NOMO-1 treated with dmso at 0.1 percent for 144 hours (cell line): Measurements from ENCODE around the gene F8.
A peak's percentile ranks its signal among the peaks of the same experiment; 100 is the strongest.
"Not testable (repeated sequence)": the region's sequence is repeated elsewhere in the genome, so short reads cannot be mapped to it uniquely, and the experiment has no call there.

ENCODE experiments used
- DNase-seq: peaks from one replicate; lab custom pipeline; 2025; ENCODE audit not compliant: unreplicated experiment; lab: John Stamatoyannopoulos, UW

F8 gene

DNA sequence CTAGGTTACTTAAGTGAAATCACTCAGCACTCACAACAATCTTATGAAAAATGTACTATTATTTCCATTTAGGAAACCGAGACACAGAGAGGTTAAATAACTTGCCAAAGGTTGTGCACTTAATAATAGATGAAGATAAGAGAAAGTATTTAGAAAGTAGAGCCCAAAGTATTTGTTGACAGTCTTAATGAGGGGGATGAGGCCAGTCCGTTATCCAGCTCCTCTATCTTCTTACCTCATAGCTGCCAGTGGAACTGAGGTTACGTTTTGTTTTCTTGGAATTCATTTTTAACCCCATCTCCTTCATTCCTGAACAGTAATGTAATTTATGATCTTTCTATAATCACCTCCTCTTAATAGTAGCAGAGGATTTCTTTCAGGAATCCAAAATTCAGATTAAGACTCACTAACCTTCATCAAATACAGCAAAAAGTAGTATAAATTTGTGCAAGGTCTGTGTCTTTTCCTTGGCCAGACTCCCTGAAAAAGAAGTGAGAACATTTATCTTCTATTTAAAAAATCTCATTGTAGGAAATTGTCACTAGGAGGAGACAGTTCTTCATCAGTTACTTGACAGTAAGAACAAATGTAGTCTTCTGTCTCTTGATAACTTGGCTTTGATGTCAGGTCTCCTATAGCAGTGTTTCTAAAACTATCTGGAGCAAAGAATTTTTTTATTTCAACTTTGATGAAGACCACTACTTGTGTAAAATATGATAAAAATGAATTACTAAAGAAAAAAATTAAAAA lies 35.5 kb downstream of the F8 start:
- DNase-seq = no peak

DNA sequence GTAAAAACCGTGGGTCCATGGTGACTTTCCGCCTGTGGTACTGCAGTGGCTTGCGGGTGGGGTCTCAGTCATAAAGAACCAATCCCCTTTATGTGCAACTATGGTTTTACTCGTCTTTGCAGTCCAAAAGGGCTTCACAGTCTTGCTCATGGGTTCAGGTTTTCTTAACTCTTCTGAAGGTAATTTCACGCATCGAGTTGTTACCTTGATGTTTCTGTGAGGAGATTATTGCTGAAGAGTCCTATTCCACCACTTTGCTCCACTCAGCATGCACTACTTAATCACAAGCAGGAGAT lies 41.5 kb downstream of the F8 start:
- DNase-seq = no peak

DNA sequence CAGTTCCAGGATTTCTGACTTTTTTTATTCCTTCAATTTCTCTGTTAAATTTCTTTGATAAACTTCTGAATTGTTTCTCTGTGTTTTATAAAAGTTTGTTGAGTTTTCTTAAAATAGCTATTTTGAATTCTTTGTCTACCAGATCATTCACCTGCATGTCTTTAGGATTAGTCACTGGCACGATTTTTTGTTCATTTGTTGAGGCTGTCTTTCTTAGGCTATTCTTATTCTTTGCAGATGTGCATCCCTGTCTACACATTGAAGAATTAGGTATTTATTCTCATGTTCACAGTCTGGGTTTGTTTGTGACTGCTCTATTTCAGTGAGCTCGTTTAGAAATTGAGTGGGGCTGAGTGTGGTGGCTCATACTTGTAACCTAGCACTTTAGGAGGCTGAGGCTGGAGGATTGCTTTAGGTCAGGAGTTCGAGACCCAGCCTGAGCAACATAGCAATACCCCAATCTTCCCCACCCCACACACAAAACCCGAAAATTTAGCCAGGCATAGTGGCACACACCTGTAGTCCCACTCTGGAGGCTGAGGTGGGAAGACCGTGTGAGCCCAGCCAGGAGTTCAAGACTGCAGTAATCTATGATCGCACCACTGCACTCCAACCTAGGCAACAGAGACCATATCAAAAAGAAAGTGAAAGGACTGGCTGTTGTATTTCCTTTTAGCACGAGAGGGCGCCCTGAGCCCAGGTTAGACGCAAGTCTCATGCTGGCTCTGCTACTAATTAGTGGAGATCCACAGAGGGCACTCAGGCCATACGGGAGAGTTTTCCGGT lies 42.0 kb downstream of the F8 start:
- peak; percentile 71 for DNase-seq

DNA sequence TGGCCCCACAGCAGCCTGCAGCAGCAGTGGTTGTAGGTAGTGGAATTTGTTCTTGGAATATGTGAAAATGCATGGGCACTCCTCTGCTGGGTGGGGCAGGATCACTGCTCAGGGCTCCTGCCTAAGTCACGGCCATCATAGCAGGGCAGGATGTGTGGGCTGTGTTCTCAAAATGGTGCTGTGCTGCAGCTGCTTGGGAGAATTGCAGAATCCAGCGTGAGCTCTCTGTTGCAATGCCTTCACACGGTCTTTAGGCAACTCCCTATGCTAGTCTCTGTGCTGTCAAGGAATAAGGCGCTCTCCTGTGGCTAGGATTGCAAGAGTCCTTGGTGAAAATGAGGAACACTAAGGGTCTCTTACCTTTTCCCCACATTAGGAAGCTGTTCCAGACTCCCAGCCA lies 42.9 kb downstream of the F8 start:
- no peak for DNase-seq

DNA sequence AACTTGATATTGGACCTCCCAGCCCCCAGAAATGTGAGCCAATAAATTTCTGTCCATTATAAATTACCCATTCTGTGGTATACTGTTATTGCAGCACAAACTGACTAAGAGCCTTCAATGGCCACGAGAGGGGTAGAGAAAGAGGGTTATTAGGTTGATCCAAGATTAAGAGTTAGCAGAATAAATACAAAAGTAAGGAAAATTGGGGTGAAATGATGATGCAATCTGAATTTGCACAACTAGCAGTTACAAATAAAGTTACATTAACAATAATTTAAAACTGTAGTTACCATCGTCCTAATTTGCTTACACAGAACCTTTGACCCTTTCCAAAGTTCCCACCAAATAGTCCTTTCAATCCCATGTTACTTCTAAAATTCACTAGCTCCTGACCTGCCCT lies 54.2 kb downstream of the F8 start:
- no peak for DNase-seq

DNA sequence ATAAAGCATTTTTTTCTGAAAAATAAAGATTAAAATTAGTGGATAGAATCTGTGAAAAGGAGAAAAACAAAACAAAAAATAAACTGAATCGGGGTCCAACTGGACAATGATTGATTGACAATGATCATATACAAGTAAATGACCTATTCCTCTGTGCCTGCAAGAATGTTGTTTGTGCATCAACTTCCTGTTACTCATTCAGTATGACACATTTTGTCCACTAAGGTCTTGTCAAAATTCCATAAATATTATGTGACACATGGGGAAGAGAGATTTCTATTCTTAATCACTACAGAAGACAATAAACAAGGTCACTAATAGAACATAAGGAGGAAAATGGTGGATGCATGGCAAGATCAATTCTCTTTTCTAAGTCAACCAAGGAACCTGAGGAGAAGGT lies 54.9 kb downstream of the F8 start:
- no peak for DNase-seq

DNA sequence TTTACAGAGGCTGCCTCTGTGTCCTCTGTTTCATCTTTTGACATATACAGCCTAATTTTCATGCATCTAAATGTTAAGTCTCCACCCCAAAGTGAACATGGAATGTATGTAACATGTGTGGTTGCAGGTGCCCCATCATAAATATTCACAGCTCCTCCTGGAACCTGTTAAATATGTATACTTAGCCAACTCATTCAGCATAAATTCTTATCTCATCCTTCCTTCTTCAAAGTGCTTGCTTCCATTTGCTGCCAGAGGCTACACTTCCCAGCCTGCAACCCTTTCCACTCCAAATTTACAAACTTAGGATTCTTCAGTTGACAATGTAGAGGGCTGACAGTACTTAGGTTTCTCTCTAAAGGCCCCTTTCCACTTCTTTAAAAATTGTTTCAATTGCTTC lies 60.6 kb downstream of the F8 start:
- DNase-seq = no peak

DNA sequence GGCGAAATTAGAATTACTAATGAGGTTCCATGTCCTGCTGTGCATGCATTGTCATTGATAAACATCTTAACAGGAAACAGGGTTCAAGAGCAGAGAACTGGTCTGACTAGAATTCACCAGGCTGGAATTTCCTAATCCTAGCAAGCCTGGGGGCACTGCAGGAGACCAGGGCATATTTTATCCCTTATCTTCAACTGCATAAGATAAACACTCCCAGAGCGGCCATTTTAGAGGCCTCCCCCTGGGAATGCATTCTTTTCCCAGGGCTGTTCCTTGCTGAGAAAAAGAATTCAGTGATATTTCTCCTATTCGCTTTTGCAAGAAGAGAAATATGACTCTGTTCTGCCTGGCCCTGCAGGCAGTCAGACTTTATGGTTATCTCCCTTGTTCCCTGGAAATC lies 66.7 kb downstream of the F8 start:
- DNase-seq = not testable (repeated sequence)

DNA sequence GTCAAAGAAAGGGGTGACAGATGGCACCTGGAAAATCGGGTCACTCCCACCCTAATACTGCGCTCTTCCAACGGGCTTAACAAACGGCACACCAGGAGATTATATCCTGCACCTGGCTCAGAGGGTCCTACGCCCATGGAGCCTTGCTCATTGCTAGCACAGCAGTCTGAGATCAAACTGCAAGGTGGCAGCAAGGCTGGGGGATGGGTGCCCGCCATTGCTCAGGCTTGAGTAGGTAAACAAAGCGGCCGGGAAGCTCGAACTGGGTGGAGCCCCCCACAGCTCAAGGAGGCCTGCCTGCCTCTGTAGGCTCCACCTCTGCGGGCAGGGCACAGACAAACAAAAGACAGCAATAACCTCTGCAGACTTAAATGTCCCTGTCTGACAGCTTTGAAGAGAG lies 83.3 kb downstream of the F8 start:
- DNase-seq = not testable (repeated sequence)

DNA sequence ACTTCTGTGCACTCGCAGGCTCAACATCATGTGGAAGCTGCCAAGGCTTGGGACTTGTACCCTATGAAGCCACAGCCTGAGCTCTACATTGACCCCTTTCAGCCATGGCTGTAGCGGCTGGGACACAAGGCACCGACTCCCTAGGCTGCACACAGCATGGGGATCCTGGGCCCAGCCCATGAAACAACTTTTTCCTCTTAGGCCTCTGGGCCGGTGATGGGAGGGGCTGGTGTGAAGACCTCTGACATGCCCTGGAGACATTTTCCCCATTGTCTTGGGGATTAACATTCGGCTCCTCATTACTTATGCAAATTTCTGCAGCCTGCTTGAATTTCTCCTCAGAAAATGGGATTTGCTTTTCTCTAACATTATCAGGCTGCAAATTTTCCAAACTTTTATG lies 97.8 kb downstream of the F8 start:
- not testable (repeated sequence) for DNase-seq

DNA sequence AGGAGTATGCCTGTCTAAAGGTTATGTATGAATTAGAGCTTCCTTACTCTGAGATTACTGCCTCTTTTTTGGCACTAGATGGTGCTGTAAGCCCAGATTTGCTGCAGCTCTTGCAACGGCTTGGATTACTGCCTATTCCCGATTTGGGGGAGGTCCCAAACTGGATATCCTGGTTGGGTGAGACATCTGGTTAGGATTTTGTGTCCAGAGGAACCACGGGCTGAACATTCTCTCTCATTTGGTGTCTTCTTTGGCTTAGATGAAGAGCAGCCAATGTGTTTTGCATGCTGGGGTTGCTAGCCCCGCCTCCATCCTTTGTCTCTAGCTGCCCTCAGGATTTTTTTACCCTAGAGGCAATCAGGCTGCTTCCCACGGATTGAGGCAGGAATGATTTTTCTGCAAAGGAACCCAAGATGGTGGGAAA lies 104.5 kb downstream of the F8 start:
- DNase-seq = peak; percentile 4

DNA sequence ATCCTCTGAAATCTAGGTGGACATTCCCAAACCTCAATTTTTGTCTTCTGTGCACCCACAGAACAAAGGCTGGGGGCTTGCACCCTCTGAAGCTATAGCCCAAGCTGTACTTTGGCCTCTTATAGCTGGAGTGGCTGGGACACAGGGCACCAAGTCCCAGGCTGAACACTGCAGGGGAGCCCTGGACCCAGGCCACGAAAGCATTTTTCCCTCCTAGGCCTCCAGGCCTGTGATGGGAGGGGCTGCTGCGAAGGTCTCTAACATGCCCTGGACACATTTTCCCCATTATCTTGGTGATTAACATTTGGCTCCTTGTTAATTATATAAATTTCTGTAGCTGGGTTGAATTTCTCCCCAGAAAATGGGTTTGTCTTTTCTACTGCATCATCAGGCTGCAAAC lies 108.5 kb downstream of the F8 start:
- DNase-seq = no peak

DNA sequence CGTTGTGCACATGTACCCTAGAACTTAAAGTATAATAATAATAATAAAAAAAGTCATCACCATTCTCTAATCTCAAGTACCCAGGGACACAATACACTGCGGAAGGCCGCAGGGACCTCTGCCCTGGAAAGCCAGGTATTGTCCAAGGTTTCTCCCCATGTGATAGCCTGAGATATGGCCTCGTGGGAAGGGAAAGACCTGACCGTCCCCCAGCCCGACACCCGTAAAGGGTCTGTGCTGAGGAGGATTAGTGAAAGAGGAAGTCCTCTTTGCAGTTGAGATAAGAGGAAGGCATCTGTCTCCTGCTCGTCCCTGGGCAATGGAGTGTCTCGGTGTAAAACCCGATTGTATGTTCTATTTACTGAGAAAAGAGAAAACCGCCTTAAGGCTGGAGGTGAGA lies 112.0 kb downstream of the F8 start:
- not testable (repeated sequence) for DNase-seq

DNA sequence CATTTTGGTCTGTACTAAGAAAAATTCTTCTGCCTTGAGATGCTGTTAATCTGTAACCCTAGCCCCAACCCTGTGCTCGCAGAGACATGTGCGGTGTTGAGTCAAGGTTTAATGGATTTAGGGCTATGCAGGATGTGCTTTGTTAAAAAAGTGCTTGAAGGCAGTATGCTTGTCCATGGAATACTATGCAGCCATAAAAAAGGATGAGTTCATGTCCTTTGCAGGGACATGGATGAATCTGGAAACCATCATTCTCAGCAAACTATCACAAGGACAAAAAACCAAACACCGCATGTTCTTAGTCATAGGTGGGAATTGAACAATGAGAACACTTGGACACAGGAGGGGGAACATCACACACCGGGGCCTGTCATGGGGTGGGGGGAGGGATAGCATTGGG lies 112.5 kb downstream of the F8 start:
- not testable (repeated sequence) for DNase-seq

DNA sequence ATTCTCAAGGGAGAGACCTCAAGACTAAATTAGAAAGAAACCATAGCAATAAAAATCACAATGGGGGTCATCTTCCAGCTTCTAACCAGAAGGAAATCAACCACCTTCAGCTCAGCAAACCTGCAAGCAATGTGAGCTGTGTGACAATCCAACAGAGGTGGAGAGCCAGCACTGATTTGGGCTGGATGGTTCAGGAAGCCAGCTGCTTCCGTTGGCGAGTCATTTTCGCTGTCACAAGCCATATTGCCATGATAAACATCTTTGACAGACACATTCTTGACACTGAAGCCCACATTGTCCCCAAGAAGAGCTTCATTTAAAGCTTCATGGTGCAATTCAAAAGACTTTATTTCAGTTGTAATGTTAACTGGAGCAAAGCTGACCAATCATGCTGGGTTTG lies 113.7 kb downstream of the F8 start:
- no peak for DNase-seq

DNA sequence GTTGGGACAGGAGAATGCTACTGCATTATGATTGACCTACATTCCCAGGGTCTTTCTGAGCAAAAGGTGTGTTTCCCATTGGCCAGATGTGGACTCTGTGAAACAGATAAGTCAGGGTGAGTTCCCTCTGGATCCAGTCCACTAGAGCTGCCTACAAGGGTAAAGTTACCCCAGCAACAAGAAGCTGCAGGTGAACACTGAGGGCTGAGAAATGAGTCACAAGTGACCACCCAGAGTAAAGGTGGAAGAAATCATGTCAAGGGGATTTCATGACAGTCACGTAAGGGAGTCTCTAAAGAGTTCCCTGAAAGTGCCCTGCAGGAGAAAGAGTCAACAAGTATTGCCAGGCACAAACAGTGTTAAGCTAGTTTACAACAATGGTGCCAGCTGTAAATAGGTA lies 120.1 kb downstream of the F8 start:
- DNase-seq = no peak

DNA sequence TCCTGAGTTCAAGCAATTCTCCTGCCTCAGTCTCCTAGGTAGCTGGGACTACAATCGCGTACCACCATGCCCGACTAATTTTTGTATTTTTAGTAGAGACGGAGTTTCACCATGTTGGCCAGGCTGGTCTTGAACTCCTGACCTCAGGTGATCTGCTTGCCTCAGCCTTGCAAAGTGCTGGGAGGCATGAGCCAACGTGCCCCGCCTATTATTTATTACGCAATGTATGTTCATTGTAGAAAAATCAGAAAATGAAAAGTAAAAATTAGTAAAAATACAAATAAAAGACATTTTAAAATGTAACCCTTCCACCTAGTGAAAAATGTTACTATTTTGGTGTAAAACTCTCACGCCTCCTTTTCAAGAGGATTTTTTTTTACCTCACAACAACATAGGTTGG lies 122.2 kb downstream of the F8 start:
- DNase-seq = no peak

DNA sequence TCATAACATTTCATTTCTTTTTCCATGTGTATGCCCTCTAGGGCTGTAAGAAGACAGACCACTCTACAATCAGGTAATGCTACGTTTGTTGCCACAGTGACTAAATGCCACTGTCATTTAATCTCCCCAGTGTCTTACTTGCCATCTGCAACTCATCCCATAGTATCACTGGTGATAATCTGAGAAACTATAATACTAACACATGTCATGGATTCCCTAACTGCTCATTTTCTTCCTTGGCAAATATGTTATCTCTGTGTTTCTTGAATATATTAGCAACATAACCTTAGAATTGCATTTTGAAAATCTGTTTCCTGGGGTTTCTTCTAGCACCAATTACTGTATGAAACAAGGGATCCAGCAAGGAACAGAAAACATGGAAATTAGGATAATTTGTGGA lies 130.2 kb downstream of the F8 start:
- DNase-seq = no peak

DNA sequence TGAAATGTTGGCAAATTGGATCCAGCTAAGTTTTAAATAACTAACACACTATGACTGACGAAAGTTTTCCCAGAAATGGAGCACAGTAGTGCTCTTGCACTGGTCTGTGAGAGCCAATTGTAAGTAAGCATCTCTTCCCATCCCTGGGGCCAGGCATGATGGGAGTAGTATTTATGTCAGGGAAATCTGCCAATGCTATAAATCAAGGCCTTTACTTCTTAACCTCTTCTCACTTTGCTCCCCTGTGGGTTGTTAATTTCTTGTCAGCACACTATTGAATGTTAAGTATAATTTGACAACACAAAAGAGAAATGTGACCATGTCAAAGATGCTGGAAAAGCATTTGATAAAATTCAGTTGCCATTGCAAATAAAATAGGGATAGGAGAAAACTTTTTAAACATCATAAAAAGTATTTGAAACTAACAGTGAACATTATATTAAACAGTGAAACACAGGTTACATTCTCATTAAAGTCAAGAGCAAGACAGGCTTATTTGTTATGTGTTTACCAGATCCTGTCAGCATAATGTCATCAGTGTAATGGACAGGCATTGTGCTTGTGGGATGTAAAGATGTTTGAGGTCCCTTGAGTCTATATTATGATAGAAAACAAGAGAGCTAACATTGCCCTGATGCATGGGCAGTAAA lies 131.4 kb downstream of the F8 start:
- DNase-seq = no peak

DNA sequence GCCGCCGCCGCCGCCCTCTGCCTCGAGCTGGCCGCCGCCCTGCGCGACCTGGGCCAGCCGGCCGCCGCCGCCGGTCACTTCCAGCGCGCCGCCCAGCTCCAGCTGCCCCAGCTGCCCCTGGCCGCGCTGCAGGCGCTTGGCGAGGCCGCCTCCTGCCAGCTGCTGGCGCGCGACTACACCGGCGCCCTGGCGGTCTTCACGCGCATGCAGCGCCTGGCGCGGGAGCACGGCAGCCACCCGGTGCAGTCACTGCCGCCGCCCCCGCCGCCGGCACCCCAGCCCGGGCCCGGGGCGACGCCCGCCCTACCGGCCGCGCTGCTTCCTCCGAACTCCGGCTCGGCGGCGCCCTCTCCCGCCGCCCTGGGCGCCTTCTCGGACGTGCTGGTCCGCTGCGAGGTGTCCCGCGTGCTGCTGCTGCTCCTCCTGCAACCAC lies 135.7 kb downstream of the F8 start:
- not testable (repeated sequence) for DNase-seq

DNA sequence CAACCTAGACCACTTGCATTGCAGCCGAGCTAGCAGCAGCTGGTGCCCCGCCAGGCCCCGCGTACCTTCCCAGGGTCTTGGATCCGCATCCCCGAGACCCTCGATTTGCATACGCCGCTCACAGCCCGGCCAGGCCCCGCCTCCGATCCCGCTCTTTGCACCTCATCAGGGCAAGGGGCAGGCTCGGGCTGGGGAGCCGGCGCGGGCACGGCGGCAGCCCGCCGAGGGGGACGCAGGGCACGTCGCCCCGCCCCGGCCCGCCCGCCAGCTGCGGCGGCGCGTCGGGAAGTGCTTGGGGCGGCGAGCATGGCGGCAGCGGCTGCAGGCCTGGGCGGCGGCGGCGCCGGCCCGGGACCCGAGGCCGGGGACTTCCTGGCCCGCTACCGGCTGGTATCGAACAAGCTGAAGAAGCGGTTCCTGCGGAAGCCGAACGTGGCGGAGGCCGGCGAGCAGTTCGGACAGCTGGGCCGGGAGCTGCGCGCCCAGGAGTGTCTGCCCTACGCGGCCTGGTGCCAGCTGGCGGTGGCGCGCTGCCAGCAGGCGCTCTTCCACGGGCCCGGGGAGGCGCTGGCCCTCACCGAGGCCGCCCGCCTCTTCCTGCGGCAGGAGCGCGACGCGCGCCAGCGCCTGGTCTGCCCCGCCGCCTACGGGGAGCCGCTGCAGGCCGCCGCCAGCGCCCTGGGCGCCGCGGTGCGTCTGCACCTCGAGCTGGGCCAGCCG lies 136.3 kb downstream of the F8 start, which contains the start of gene F8A1:
Gene F8A1 (plus strand): TSS at position 287 of the 720 bp plus-strand sequence. CDS start 20 bp downstream, at position 307.
- DNase-seq = not testable (repeated sequence)
